GM21528 (cell line): ENCODE results near the gene RPAIN.
"Not testable (repeated sequence)": the region's sequence is repeated elsewhere in the genome, so short reads cannot be mapped to it uniquely, and the experiment has no call there.

Experiments used
- ATAC-seq: cut with Tn5 transposase; IDR thresholded peaks from one replicate; pipeline ENCODE4 v1.9.1; 2021; ENCODE audit warnings: mild to moderate bottlenecking, moderate library complexity; ENCODE audit not compliant: unreplicated experiment, low FRiP score

RPAIN gene

DNA sequence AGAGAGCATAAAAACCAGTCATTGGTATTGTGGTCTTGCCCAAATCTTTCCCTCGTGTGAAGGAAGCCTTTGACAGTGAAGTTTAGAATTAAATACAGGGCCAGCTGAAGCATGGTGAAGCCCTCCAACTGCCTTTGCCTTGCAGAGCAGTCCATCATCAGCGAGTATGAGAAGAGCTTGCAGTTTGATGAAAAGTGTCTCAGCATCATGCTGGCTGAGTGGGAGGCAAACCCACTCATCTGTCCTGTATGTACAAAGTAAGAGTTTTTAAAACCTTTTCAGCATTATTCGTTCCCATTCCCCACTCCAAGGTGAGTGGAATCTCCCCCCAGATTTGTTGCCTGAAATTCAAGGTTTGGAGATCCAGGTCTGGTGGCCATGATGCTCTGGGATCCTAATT is 5.8 kb downstream of the RPAIN start:
- no peak for ATAC-seq

DNA sequence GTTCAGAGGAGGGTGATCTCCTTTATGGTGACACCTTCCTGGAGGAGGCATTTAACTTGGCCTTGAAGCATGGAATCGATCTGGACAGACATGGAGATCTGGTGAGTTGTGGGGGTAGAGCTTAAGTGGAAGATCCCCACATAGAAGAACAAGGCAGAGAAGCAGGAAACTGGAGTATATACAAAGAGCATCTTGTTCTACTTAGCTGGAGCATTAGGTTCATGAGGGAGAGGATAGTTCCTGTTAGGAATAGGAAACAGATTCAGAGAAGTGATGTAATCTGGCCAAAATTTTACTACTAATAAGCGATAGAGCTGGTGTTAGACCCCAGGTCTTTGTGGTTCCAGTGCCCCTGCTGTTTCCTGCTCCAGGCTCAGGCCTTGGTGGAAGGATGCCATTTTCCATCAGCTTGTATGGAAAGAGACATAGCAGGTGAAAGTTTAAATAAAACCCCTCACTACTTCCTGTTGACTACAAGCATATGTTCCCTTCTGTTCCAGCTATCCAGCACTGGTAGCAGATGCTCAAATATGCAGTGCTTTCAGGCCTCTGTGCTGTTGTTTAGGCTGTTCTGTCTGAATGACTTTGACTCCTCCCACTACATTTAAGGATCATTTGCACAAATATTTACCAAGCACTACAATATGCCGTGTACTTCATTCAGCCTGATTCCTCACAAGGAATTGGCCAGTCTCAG is 9.4 kb downstream of the RPAIN start:
- ATAC-seq, result no peak

DNA sequence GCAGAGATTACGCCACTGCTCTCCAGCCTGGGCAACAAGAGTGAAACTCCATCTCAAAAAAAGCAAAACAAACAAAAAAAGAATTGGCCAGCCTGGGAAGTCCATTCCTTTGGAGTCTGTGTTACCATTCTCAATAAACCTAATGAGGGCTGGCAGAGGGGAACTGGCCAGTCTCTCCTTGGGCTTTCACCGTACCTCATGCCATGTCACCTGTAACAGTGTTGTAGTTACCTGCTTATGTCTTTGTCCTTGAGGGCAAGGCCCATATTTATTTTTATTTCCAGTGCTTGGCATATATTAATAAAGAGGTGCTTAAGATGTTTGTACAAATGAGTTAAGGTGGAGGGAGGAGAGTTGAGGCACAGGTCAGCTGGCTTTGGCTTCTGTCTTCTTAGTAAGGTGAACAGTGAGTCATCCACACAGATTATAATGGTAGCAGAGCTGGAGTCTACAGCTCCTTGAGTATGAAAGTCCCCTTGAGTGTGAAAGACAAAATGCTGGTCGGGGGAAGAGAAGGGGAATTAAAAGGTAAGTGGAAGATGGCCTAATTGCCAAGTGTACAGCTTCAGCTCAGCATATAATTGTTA is 10.5 kb downstream of the RPAIN start:
- no peak for ATAC-seq

- ATAC-seq, result not testable (repeated sequence)
Measured at GRCh38 chr17:5431234-5431633, 11.3 kb downstream of the RPAIN start.

- ATAC-seq, result no peak
Measured at GRCh38 chr17:5431949-5432556, 12.1 kb downstream of the RPAIN start.

DNA sequence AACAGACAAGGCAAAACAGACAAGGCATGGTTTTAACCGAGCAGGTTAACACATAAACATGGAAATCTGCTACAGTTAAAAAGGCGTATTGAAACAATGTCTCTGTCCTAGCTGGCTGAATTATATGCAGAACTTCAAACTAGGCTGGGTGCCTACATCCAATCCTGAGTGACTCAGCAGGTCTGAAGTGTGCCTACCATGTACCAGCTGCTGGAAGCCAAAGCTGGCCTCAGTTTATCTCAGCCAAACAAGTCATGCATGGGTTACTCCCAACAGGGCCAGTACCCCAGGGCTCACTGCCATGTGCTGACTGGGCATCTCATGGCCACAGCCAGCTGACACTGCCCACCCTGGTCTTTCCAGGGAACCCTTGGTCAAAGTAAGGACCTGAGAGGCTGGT is 15.0 kb downstream of the RPAIN start:
- no peak for ATAC-seq

DNA sequence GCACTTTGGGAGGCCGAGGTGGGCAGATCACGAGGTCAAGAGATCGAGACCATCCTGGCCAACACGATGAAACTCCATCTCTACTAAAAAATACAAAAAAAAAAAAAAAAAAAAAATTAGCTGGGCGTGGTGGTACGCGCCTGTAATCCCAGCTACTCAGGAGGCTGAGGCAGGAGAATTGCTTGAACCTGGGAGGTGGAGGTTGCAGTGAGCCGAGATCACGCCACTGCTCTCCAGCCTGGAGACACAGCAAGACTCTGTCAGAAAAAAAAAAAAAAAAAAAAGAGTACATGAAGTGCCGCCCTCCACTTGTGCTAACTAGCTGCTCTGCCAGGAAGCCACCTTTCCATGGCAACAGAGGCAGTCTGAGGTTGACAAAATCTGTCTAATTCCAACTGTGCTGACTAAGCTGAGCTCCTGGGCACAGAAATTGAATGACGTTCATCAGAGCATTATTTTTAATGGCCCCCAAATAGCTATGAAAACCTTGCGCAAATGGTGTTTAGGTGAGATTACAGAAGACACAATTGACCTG is 15.9 kb downstream of the RPAIN start:
- ATAC-seq, result not testable (repeated sequence)

GRCh38 chr17:5437721-5438317 is 17.8 kb downstream of the RPAIN start:
- no peak for ATAC-seq

DNA sequence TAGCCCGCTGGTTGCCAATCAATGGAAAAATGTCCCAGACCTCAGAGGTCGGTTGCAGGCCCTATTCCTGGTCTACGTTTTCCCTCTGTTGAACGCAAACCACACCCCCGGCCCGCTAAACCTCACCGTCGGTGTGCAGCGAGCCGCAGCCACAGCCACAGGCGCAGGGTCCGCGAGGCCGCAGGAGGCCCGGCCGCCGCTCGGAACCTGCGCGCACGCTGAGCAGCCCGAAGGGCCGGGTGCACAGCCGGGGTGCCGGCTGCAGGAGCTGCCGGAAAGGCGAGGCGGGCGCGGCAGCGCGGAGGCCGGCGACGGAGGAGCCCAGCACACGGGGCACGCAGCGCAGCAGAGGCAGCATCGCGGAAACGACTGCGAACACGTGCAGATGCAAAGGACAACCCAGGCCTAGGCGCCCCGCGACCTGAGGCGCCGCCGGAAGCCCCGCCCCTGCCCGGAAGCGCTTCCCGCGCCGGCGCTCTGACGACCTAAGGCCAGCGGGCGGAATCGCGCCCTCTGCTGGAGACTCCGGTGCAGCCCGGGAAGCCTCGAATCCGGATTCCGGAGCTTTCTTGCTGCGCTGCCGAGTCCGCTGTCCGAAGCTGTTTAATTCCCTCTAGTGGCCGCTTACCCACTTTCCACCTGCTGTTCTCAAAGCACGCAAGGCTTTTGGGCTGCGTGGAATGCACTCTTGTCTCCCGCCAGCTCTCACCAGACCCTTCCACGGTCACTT is 18.9 kb downstream of the RPAIN start, which contains the start of gene C1QBP:
Gene C1QBP (minus strand): TSS at position 440 of the 730 bp plus-strand sequence. CDS start 82 bp downstream, at position 358.
- ATAC-seq, result peak; percentile 75

DNA sequence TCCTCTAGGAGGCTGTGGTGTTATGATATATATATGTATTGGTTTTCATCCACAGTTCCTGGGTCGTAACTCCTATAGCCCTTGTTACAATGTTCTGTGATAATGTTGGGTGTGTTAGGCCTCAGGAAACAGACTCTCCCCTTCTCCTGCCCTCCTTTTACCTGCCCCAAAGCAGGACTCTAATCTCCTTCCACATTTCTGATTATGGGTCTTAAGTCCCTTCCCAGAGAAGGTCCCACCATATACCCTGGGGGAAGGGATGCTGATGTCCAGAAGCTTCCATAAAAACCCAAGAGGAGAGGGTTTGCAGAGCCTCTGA is 19.4 kb downstream of the RPAIN start:
- peak; percentile 22 for ATAC-seq

- ATAC-seq, result no peak
Measured at GRCh38 chr17:5443728-5444127, 23.7 kb downstream of the RPAIN start.

DNA sequence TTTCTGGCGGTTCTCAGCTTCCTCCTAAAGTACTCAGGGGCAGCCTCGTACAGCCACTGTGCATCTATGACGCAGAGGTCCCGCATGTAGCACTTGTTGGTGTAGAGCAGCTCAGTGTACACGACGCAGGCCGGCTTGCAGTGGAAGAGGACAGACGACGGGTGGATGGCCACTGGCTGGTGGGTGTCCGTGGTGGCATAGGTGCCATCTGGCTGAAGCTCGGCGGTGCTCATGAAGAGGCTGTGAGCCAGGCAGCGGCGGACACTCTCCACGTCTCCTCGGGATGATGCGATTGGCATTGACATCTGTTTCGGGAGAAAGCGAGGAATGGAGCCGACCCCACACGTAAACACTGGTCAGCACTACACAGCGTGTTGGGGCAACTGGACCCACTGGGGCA is 24.2 kb downstream of the RPAIN start:
- no peak for ATAC-seq

DNA sequence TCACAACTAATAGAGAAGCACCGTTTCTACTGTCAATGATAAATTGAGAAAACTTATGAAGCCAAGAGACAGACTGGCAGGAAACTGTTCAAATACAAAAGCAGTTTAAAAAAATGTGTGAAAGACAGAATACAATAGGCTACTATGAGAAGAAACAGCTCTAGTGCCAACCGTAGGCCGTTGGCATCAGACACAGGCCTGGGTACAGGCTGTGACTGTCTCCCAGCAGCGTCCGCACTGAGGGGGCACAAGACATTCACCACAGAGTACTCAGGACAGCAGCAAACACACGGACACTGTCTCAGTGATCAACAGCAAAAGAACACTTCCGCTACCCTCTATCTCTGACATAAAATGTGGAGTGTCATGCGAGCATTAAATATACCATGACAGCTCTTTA is 26.8 kb downstream of the RPAIN start:
- no peak for ATAC-seq

- no peak for ATAC-seq
Measured at GRCh38 chr17:5464717-5465507, 44.9 kb downstream of the RPAIN start.

- ATAC-seq, result no peak
Measured at GRCh38 chr17:5466295-5466694, 46.3 kb downstream of the RPAIN start.

DNA sequence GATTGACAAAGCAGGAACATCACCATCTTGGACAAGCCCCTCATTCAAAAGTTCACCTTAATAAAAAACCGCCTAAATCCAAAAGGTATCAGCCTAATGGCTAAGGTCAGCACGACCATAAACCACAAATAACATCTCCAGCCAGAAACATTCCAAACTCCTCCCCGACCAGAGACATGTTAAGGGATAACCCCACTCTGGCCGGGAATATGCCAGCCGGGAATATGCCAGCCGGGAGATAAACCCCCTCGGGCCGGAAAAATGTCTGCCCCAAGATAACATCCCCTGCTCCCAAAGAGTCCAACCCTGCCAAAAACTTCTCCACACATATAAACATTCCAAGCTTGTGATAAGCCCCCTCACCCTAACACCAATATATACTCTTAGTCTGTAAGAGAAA is 47.4 kb downstream of the RPAIN start:
- ATAC-seq, result no peak

GRCh38 chr17:5468075-5468473 is 48.1 kb downstream of the RPAIN start:
- ATAC-seq, result no peak

- ATAC-seq, result no peak
Measured at GRCh38 chr17:5472511-5472910, 52.5 kb downstream of the RPAIN start.

DNA sequence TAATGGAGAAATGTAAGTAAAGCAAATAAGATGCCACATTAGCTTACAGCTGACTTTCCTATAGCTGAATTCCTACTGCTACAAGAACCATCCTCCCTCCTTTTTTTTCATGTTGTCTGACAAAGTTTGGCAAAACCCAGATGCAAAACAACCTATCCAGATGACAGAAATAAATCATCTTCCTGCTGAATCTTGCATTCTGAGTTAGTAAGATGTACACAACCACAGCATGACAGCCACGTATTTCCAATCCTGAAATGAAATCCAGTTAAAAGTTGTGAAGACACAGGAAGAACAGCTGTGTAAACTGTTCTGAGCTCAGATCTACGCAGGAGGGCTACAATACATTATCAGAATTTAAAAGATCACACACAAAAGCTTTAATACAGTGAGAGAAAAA is 53.9 kb downstream of the RPAIN start:
- no peak for ATAC-seq

DNA sequence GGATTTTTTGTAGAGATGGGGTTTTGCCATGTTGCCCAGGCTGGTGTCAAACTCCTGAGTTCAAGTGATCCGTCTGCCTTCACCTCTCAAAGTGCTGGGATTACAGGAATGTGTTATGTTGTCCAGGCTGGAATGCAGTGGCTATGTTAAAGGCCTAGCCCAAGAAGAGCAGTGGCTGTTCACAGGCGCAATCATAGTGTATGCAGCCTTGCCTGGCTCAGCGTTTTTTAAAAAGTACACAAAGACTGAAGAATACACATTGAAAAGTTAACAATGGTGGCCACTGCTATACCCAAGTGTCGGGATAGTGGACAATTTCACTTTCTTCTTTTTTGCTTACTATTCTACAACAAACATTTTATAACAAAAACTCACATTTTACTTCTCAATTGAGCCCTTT is 59.0 kb downstream of the RPAIN start:
- ATAC-seq, result no peak
